Activated T-helper 17 cell treated with anti-CD3 and anti-CD28 coated beads, Interleukin-2, amount 50 U/mL, for 72 hours (primary cell): ENCODE results near the gene DEGS2. TPM values are rescaled to one million over a fixed set of nuclear protein-coding genes. Genes with fewer than 3 reads are reported as not detected.

Source experiments
- ATAC-seq: fragments of 150-1000 bp; cut with Tn5 transposase; replicated peaks from 2 replicates; pipeline ENCODE4 v1.10.0; 2021; ENCODE audit warnings: mild to moderate bottlenecking, moderate library complexity
- H3K27ac Mint-ChIP-seq: one replicate; pipeline ENCODE4 v1.8.0; 2022; ENCODE audit warnings: mixed read lengths
- H3K27me3 Mint-ChIP-seq: one replicate; pipeline ENCODE4 v1.8.0; 2022; ENCODE audit warnings: mixed read lengths
- H3K36me3 Mint-ChIP-seq: one replicate; pipeline ENCODE4 v1.8.0; 2022; ENCODE audit warnings: low read depth, mild to moderate bottlenecking, mixed read lengths
- H3K4me1 Mint-ChIP-seq: one replicate; pipeline ENCODE4 v1.8.0; 2022; ENCODE audit warnings: mixed read lengths
- H3K4me3 Mint-ChIP-seq: one replicate; pipeline ENCODE4 v1.8.0; 2022; ENCODE audit warnings: mild to moderate bottlenecking, mixed read lengths
- H3K9me3 Mint-ChIP-seq: one replicate; pipeline ENCODE4 v1.8.0; 2022; ENCODE audit warnings: mixed read lengths
- total RNA-seq, 2 donors: library from RNA; stranded (reverse); gene quantifications; one replicate each; pipeline ENCODE4 v1.2.3, GENCODE V29; 2022

Gene DEGS2
- total RNA-seq, 2 donors from 2014 or later = 0.30 to 8.3 TPM

DNA sequence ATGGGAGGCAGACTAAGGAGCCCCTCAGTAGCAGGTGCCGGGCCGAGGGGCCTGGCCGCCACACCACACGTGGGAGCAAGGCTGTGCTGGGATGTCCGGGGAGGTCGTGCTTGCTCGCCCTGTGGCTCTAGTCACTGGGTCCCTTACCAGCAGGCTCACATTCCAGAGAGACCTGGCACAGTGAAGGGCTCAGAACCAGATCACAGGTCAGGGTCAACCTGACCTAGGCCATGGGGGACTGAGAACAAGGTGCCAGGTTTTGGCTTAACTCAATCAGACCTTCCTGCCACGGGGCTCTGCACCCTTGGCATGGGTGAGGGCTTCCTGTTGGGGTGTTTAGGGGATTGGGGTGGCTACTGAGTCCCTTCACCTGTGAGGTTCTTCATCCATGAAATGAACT is 22.3 kb downstream of the DEGS2 start:
- no peaks in the 10 kb centered on the region for H3K27me3 Mint-ChIP-seq
- no peak for ATAC-seq
- no peaks in the 10 kb centered on the region for H3K4me1 Mint-ChIP-seq
- H3K36me3 Mint-ChIP-seq = peaks cover 100% of the 10 kb centered on the region
- no peaks in the 10 kb centered on the region for H3K9me3 Mint-ChIP-seq
- H3K27ac Mint-ChIP-seq = no peak overlapping the region
- no peak overlapping the region for H3K4me3 Mint-ChIP-seq

- Mint-ChIP-seq H3K27ac (peak overlapping the region; percentile 59), H3K9me3 (no peaks in the 10 kb centered on the region), H3K27me3 (no peaks in the 10 kb centered on the region), H3K36me3 (peaks cover 100% of the 10 kb centered on the region), H3K4me3 (no peak overlapping the region), H3K4me1 (peaks cover 2% of the 10 kb centered on the region)
- ATAC-seq = no peak
Measured at GRCh38 chr14:100135784-100136183, 23.7 kb downstream of the DEGS2 start.

DNA sequence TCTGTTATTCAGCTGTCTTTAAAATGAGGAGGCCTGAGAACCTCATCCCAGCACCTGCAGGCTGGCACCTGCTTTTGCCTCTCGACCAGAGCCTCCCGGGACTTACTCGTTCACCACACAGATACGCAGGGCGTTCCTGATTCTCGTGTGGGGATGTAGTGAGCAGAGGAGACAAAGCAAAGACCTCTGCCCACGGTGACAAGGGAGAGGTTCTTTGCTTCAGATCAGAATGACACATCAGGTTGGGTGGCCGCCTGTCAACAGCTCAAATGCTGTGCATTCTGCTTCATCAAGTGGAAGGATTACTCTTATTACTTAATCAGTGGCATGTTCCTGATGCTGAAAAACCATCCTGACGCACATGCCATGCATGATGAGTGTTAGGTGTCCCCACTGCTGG is 24.4 kb downstream of the DEGS2 start:
- Mint-ChIP-seq H3K27me3 (no peaks in the 10 kb centered on the region), H3K4me3 (no peak overlapping the region), H3K9me3 (no peaks in the 10 kb centered on the region), H3K27ac (no peak overlapping the region), H3K4me1 (peaks cover 5% of the 10 kb centered on the region), H3K36me3 (peaks cover 100% of the 10 kb centered on the region)
- no peak for ATAC-seq

DNA sequence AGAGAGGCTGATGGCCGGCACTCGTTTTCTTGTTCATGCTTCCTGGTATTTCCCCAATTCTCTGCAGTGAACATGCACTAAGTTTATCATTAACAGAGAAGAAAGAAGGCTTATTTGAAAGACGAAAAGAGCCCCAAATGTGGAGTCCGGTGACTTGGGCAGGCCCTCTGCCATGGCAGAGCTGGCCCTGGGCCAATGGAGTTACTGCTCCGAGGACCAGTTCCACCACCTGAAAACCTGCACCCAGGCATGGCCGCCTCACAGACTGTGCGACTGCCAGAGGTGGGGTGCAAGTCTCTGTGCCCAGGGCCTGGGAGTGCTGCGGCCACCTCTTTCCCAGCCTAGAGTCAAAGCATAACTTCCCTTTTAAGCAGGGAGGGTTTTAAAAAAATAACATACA is 24.9 kb downstream of the DEGS2 start:
- H3K4me3 Mint-ChIP-seq = no peak overlapping the region
- ATAC-seq = no peak
- peak overlapping the region; percentile 79 for H3K27ac Mint-ChIP-seq
- H3K9me3 Mint-ChIP-seq = no peaks in the 10 kb centered on the region
- peaks cover 5% of the 10 kb centered on the region for H3K4me1 Mint-ChIP-seq
- peaks cover 100% of the 10 kb centered on the region for H3K36me3 Mint-ChIP-seq
- H3K27me3 Mint-ChIP-seq = no peaks in the 10 kb centered on the region

DNA sequence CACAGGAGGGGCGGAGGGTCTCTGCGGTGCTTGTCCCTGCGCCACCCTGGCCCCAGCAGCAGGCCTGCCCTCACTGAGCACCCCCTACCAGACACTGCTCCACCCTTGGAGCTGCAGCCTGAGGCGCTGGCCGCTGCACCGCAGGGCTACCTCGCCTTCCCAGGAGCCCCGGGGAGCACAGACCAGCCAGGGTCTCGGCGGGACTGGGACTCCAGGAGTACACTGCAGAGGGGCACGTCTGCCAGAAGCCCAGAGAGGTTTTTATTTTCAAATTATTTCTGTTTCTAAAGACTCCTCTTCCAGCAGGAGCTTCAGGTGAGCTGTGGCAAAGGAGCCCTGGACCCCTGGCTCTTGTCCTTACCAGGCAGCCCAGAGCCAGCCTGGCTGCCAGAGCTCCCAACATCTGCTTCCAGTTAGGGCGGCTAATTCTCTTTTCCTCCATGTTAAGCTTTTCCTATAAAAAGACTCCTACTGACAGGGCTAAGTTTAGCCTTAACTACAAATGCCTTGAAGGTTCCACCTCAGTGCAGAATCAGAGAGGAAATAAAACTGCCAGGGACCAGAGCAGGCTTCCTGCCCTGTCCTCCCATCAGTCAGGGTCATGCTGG is 26.4 kb downstream of the DEGS2 start:
- H3K4me1 Mint-ChIP-seq = peaks cover 5% of the 10 kb centered on the region
- no peaks in the 10 kb centered on the region for H3K27me3 Mint-ChIP-seq
- H3K4me3 Mint-ChIP-seq = no peak overlapping the region
- ATAC-seq = no peak
- H3K36me3 Mint-ChIP-seq = peaks cover 96% of the 10 kb centered on the region
- peak overlapping the region; percentile 79 for H3K27ac Mint-ChIP-seq
- no peaks in the 10 kb centered on the region for H3K9me3 Mint-ChIP-seq

DNA sequence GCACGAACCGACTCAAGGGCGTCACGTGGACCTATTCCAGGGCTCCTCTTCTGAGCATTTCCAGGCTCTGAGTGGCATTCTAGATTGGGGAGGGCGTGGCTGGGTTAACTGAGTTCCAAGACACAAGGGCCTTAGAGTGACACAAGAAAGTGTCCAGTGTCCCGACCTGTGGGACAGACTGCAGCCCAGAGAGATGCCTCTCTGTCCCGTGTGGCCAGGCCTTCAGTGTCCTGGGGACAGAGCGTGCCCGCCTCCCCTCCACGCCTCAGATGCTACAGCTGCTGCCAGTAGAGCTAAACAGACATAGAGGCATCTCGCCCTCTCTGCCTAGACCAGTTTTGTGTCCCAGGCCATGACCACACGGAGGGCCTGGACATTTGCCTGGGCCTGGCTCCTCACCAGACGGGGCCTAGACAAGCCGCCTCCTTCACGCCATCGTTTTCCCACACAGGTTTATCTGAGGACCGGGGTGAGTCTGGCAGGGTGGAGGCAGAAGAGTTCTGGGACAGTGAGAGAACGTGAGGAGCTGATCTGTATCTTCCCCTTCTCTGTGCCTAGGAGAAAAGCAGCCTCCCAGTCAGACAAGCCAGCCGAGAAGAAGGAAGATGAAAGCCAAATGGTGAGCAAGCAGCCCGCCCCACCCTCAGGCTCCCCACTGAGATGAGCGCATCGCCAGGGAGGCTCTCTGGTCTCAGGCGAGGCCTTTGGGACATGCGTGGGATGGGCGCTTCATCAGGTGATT is 27.1 kb downstream of the DEGS2 start:
- H3K36me3 Mint-ChIP-seq = peaks cover 96% of the 10 kb centered on the region
- ATAC-seq = no peak
- no peaks in the 10 kb centered on the region for H3K27me3 Mint-ChIP-seq
- peak overlapping the region; percentile 80 for H3K27ac Mint-ChIP-seq
- H3K9me3 Mint-ChIP-seq = no peaks in the 10 kb centered on the region
- no peak overlapping the region for H3K4me3 Mint-ChIP-seq
- peaks cover 9% of the 10 kb centered on the region for H3K4me1 Mint-ChIP-seq

- no peak overlapping the region for H3K4me3 Mint-ChIP-seq
- H3K9me3 Mint-ChIP-seq = no peaks in the 10 kb centered on the region
- no peaks in the 10 kb centered on the region for H3K27me3 Mint-ChIP-seq
- peak overlapping the region; percentile 80 for H3K27ac Mint-ChIP-seq
- peaks cover 9% of the 10 kb centered on the region for H3K4me1 Mint-ChIP-seq
- ATAC-seq = no peak
- H3K36me3 Mint-ChIP-seq = peaks cover 96% of the 10 kb centered on the region
Measured at GRCh38 chr14:100131181-100131580, 28.3 kb downstream of the DEGS2 start.

- H3K27ac Mint-ChIP-seq = peak overlapping the region; percentile 80
- ATAC-seq = no peak
- no peaks in the 10 kb centered on the region for H3K27me3 Mint-ChIP-seq
- H3K36me3 Mint-ChIP-seq = peaks cover 96% of the 10 kb centered on the region
- no peaks in the 10 kb centered on the region for H3K9me3 Mint-ChIP-seq
- H3K4me3 Mint-ChIP-seq = no peak overlapping the region
- peaks cover 9% of the 10 kb centered on the region for H3K4me1 Mint-ChIP-seq
Measured at GRCh38 chr14:100130521-100130920, 28.9 kb downstream of the DEGS2 start.

DNA sequence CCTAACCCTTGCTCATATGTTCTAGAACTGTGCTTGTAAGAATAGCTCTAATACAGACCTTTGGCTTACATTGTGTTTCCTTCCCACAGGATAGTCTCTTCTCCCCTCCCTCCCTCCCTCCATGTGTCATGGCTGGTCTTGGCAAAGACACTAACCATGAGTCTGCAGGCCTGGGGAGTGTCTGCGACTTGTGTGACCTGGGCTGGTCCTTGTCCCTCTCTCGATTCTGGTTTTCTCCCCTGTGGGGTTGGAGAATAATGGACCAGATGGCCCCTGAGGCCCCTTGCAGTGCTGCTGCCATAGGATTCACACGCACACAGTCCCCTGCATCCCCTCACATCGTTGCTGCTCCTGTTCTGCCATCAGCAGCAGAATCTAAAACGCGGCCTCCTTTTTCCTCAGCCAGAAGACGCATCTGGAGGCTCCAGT is 30.3 kb downstream of the DEGS2 start:
- H3K4me3 Mint-ChIP-seq = no peak overlapping the region
- H3K27ac Mint-ChIP-seq = no peak overlapping the region
- no peaks in the 10 kb centered on the region for H3K9me3 Mint-ChIP-seq
- H3K27me3 Mint-ChIP-seq = no peaks in the 10 kb centered on the region
- H3K4me1 Mint-ChIP-seq = peaks cover 9% of the 10 kb centered on the region
- no peak for ATAC-seq
- peaks cover 96% of the 10 kb centered on the region for H3K36me3 Mint-ChIP-seq

DNA sequence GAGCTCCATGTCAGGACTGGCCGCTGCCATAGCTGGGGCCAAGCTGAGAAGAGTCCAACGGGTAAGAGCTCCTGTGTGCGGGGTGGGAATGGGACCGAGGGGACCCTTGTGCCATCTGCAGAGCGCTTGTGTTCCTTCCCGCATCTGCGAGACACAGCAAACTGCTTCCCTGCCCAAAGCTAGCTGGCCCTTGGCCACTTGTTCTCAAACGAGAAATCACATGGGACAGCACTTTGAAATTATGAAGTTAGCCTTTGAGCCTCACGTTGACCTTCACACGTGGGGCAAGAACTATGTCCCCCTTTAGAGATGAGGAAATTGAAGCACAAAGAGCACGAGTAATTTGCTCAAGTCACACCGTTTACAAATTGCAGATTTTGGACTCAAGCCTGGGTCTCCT is 30.8 kb downstream of the DEGS2 start:
- no peaks in the 10 kb centered on the region for H3K27me3 Mint-ChIP-seq
- peaks cover 9% of the 10 kb centered on the region for H3K4me1 Mint-ChIP-seq
- no peak for ATAC-seq
- peaks cover 96% of the 10 kb centered on the region for H3K36me3 Mint-ChIP-seq
- H3K27ac Mint-ChIP-seq = no peak overlapping the region
- no peak overlapping the region for H3K4me3 Mint-ChIP-seq
- H3K9me3 Mint-ChIP-seq = no peaks in the 10 kb centered on the region

DNA sequence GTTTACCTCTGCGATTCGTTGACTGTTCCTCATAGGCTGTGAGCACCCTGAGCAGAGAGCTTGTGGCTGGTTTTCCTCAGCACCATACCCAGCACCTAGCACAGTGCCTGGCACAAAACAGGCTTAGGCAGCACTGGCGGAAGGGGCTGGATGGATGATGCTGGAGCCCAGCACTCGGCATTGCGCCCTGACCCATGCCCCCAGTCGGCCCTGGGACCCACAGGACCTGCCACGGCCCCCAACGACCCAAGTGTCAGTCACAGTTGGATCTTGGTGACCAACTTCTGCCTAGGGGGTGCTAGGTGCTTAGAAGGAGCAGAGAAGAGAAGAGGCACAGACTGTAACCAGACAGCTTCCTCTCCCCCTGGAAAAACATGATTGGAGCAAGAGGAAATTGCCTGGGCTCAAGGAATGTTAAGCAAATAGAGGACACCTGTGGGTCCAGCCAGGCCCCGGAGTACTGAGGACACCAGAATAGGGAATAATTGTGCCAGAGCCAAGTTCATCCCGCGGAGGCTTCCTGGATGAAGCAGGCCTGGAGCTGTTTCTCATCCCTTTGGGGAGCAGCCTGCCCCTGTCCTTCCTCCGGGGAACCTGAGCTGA is 31.5 kb downstream of the DEGS2 start:
- peaks cover 96% of the 10 kb centered on the region for H3K36me3 Mint-ChIP-seq
- no peak for ATAC-seq
- H3K27me3 Mint-ChIP-seq = no peaks in the 10 kb centered on the region
- H3K4me3 Mint-ChIP-seq = no peak overlapping the region
- H3K4me1 Mint-ChIP-seq = peaks cover 9% of the 10 kb centered on the region
- peak overlapping the region; percentile 68 for H3K27ac Mint-ChIP-seq
- H3K9me3 Mint-ChIP-seq = no peaks in the 10 kb centered on the region

DNA sequence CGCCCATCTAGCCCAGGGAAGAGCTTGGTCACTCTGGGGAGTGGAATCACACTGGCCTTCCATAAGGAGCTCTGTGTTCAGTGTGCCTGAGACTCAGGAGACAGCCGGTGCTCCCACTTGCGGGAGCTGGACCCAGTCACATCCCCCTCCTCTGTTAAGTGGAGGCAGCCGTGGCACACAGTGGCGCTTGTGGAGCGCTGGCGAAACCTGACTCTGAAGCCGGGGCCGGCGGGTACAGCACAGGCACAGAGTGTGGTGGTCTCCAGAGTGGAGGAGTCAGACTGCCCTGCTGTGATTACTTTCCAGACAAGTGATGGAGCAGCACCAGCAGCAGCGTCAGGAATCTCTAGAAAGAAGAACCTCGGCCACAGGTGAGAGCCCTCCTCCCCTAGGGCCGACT is 33.0 kb downstream of the DEGS2 start:
- no peaks in the 10 kb centered on the region for H3K27me3 Mint-ChIP-seq
- peaks cover 93% of the 10 kb centered on the region for H3K36me3 Mint-ChIP-seq
- ATAC-seq = no peak

GRCh38 chr14:100124551-100125088 is 34.8 kb downstream of the DEGS2 start:
- Mint-ChIP-seq H3K27ac (peak overlapping the region; percentile 18), H3K36me3 (peaks cover 88% of the 10 kb centered on the region), H3K9me3 (no peaks in the 10 kb centered on the region), H3K4me3 (no peak overlapping the region), H3K27me3 (no peaks in the 10 kb centered on the region), H3K4me1 (peaks cover 10% of the 10 kb centered on the region)
- no peak for ATAC-seq

More for the DNA sequence above, 33.0 kb downstream of the DEGS2 start:
- no peak overlapping the region for H3K4me3 Mint-ChIP-seq
- peaks cover 9% of the 10 kb centered on the region for H3K4me1 Mint-ChIP-seq
- H3K27ac Mint-ChIP-seq = no peak overlapping the region
- no peaks in the 10 kb centered on the region for H3K9me3 Mint-ChIP-seq

- no peak for ATAC-seq
- Mint-ChIP-seq H3K4me1 (peaks cover 10% of the 10 kb centered on the region), H3K27me3 (no peaks in the 10 kb centered on the region), H3K36me3 (peaks cover 88% of the 10 kb centered on the region), H3K27ac (peak overlapping the region; percentile 74), H3K9me3 (no peaks in the 10 kb centered on the region), H3K4me3 (no peak overlapping the region)
Measured at GRCh38 chr14:100123618-100124017, 35.8 kb downstream of the DEGS2 start.
